Measurements from ENCODE around the gene SOHLH1.

The SOHLH1 gene

GRCh38 chr9:135703726-135704125 lies 4.4 kb upstream of the SOHLH1 start:
- DNase-seq (ENCODE audit: low spot score), result no peak

GRCh38 chr9:135701959-135702721 lies 2.9 kb upstream of the SOHLH1 start, which contains the start of gene KCNT1:
Gene KCNT1, plus strand, starts transcription at chr9:135702185. Its CDS starts 74 bp downstream, at chr9:135702259.
- DNase-seq (ENCODE audit: low spot score), result peak; percentile 37

- no peak for DNase-seq (ENCODE audit: low spot score)
Observed at GRCh38 chr9:135701067-135701958, 2.0 kb upstream of the SOHLH1 start.

- no peak for DNase-seq (ENCODE audit: low spot score)
Observed at GRCh38 chr9:135700525-135700924, 1.2 kb upstream of the SOHLH1 start.

- no peak for DNase-seq (ENCODE audit: low spot score)
Observed at GRCh38 chr9:135698767-135699166, 514 bp downstream of the SOHLH1 start.

- DNase-seq (ENCODE audit: low spot score), result no peak
Observed at GRCh38 chr9:135698236-135698635, 1.0 kb downstream of the SOHLH1 start.

- DNase-seq (ENCODE audit: low spot score), result no peak
Observed at GRCh38 chr9:135697226-135697625, 2.1 kb downstream of the SOHLH1 start.

GRCh38 chr9:135696446-135696845 lies 2.8 kb downstream of the SOHLH1 start:
- DNase-seq (ENCODE audit: low spot score), result no peak

- no peak for DNase-seq (ENCODE audit: low spot score)
Observed at GRCh38 chr9:135695642-135696041, 3.6 kb downstream of the SOHLH1 start.

- no peak for DNase-seq (ENCODE audit: low spot score)
Observed at GRCh38 chr9:135695036-135695435, 4.2 kb downstream of the SOHLH1 start.

- DNase-seq (ENCODE audit: low spot score), result no peak
Observed at GRCh38 chr9:135694414-135694813, 4.9 kb downstream of the SOHLH1 start.

- DNase-seq (ENCODE audit: low spot score), result no peak
Observed at GRCh38 chr9:135693771-135694170, 5.5 kb downstream of the SOHLH1 start.

GRCh38 chr9:135693265-135693664 lies 6.0 kb downstream of the SOHLH1 start:
- DNase-seq (ENCODE audit: low spot score), result no peak

GRCh38 chr9:135692410-135692809 lies 6.9 kb downstream of the SOHLH1 start:
- DNase-seq (ENCODE audit: low spot score), result no peak

- DNase-seq (ENCODE audit: low spot score), result no peak
Observed at GRCh38 chr9:135690836-135691570, 8.3 kb downstream of the SOHLH1 start.

- no peak for DNase-seq (ENCODE audit: low spot score)
Observed at GRCh38 chr9:135689011-135689410, 10.3 kb downstream of the SOHLH1 start.

GRCh38 chr9:135687216-135687615 lies 12.1 kb downstream of the SOHLH1 start:
- DNase-seq (ENCODE audit: low spot score), result no peak

- no peak for DNase-seq (ENCODE audit: low spot score)
Observed at GRCh38 chr9:135684691-135685090, 14.6 kb downstream of the SOHLH1 start.

- DNase-seq (ENCODE audit: low spot score), result no peak
Observed at GRCh38 chr9:135683401-135684034, 15.8 kb downstream of the SOHLH1 start.

GRCh38 chr9:135681161-135681560 lies 18.1 kb downstream of the SOHLH1 start:
- no peak for DNase-seq (ENCODE audit: low spot score)

- DNase-seq (ENCODE audit: low spot score), result no peak
Observed at GRCh38 chr9:135680056-135680455, 19.2 kb downstream of the SOHLH1 start.
